ENCODE measurements around the gene EIF4E3.

- TF ChIP-seq, protein P1, sequence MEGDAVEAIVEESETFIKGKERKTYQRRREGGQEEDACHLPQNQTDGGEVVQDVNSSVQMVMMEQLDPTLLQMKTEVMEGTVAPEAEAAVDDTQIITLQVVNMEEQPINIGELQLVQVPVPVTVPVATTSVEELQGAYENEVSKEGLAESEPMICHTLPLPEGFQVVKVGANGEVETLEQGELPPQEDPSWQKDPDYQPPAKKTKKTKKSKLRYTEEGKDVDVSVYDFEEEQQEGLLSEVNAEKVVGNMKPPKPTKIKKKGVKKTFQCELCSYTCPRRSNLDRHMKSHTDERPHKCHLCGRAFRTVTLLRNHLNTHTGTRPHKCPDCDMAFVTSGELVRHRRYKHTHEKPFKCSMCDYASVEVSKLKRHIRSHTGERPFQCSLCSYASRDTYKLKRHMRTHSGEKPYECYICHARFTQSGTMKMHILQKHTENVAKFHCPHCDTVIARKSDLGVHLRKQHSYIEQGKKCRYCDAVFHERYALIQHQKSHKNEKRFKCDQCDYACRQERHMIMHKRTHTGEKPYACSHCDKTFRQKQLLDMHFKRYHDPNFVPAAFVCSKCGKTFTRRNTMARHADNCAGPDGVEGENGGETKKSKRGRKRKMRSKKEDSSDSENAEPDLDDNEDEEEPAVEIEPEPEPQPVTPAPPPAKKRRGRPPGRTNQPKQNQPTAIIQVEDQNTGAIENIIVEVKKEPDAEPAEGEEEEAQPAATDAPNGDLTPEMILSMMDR (conservative IDR thresholded peaks at IDR 0.05; ENCODE audit: low read depth, low read length) = no peak
- TF ChIP-seq EZH2 (IDR thresholded peaks at IDR 0.05; ENCODE audit: low read length, unreplicated experiment) = no peak
- no peak for TF ChIP-seq EZH2phosphoT487 (IDR thresholded peaks at IDR 0.05; ENCODE audit: borderline replicate concordance, low read length)
Measured at GRCh38 chr3:71662568-71662967, 62.6 kb downstream of the EIF4E3 start.
